ENCODE data around the gene RNF149. TPM values are rescaled to one million over a fixed set of nuclear protein-coding genes. Genes with fewer than 3 reads are reported as not detected.

Gene RNF149
- total and polyA plus RNA-seq, 2 experiments from 2014 or later = 38.8 to 47.6 TPM

DNA sequence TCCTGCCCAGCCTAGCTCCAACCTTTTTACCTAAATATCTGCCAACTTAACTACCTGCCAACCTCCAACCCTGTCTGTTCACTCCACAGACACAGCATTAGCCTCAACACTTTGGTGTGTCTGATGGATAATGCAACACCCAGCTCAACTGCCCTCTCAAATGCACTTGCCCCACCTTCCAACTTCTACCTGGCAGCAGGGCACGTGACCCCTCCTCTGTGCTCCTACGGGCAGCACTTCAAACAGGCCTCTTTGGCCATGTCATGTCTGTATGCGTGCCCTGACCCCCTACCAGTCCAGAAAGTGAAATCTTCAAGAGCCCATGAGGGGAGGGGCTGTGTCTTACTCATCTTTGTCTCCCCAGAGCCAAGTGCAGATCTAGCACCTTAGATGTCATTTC is 25.5 kb downstream of the RNF149 start:
- Histone ChIP-seq H3K27ac (ENCODE audit: low read depth) (no peak overlapping the region), H3K4me3 (no peak overlapping the region), H3F3A (replicated peaks; ENCODE audit: low read depth) (no peaks in the 10 kb centered on the region), H3K79me2 (replicated peaks; ENCODE audit: insufficient read depth) (no peaks in the 10 kb centered on the region), H2AFZ (no peak overlapping the region), H3K27me3 (ENCODE audit: insufficient read depth) (no peaks in the 10 kb centered on the region), H3K36me3 (ENCODE audit: insufficient read depth) (peaks cover 50% of the 10 kb centered on the region), H3K9me2 (ENCODE audit: insufficient read depth) (no peaks in the 10 kb centered on the region), H4K20me1 (replicated peaks; ENCODE audit: insufficient read depth) (peaks cover 6% of the 10 kb centered on the region; the same call in 1 of the 2 replicates), H3K4me2 (no peak overlapping the region), H3K4me1 (ENCODE audit: insufficient read depth) (no peaks in the 10 kb centered on the region)
- DNase-seq (ENCODE audit: low spot score) (no peak), ATAC-seq (no peak)
- Mint-ChIP-seq H3K4me3 (no peak overlapping the region), H3K4me1 (no peaks in the 10 kb centered on the region), H3K9me3 (no peaks in the 10 kb centered on the region), H3K27me3 (ENCODE audit: insufficient read depth, low read depth, poor library complexity) (no peaks in the 10 kb centered on the region), H3K36me3 (ENCODE audit: low read depth) (peaks cover 56% of the 10 kb centered on the region), H3K27ac (no peak overlapping the region)
- TF ChIP-seq NANOG (IDR thresholded peaks at IDR 0.05; ENCODE audit: borderline replicate concordance) (no peak), EZH2phosphoT487 (IDR thresholded peaks at IDR 0.05; ENCODE audit: unreplicated experiment) (no peak), EZH2 (IDR thresholded peaks at IDR 0.05; ENCODE audit: low read depth, unreplicated experiment) (no peak), ZNF331 (CRISPR knock-in tag; IDR thresholded peaks at IDR 0.05; ENCODE audit: low read depth) (no peak), STAT1 (IDR thresholded peaks at IDR 0.05; ENCODE audit: unreplicated experiment) (no peak), CREB1 (CRISPR knock-in tag; IDR thresholded peaks at IDR 0.05; ENCODE audit: low read depth) (no peak), CTCF (conservative IDR thresholded peaks at IDR 0.05; ENCODE audit: low read depth in 2 of 2) (no peak), POLR2AphosphoS5 (IDR thresholded peaks at IDR 0.05; ENCODE audit: low read depth) (no peak), ZNF114 (CRISPR knock-in tag; IDR thresholded peaks at IDR 0.05) (no peak), ZNF462 (CRISPR knock-in tag; IDR thresholded peaks at IDR 0.05) (no peak), JUNB (IDR thresholded peaks at IDR 0.05; ENCODE audit: unreplicated experiment) (no peak)
- TF ChIP-seq, protein P1, sequence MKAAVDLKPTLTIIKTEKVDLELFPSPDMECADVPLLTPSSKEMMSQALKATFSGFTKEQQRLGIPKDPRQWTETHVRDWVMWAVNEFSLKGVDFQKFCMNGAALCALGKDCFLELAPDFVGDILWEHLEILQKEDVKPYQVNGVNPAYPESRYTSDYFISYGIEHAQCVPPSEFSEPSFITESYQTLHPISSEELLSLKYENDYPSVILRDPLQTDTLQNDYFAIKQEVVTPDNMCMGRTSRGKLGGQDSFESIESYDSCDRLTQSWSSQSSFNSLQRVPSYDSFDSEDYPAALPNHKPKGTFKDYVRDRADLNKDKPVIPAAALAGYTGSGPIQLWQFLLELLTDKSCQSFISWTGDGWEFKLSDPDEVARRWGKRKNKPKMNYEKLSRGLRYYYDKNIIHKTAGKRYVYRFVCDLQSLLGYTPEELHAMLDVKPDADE (IDR thresholded peaks at IDR 0.05) = no peak
- TF ChIP-seq, protein P2, sequence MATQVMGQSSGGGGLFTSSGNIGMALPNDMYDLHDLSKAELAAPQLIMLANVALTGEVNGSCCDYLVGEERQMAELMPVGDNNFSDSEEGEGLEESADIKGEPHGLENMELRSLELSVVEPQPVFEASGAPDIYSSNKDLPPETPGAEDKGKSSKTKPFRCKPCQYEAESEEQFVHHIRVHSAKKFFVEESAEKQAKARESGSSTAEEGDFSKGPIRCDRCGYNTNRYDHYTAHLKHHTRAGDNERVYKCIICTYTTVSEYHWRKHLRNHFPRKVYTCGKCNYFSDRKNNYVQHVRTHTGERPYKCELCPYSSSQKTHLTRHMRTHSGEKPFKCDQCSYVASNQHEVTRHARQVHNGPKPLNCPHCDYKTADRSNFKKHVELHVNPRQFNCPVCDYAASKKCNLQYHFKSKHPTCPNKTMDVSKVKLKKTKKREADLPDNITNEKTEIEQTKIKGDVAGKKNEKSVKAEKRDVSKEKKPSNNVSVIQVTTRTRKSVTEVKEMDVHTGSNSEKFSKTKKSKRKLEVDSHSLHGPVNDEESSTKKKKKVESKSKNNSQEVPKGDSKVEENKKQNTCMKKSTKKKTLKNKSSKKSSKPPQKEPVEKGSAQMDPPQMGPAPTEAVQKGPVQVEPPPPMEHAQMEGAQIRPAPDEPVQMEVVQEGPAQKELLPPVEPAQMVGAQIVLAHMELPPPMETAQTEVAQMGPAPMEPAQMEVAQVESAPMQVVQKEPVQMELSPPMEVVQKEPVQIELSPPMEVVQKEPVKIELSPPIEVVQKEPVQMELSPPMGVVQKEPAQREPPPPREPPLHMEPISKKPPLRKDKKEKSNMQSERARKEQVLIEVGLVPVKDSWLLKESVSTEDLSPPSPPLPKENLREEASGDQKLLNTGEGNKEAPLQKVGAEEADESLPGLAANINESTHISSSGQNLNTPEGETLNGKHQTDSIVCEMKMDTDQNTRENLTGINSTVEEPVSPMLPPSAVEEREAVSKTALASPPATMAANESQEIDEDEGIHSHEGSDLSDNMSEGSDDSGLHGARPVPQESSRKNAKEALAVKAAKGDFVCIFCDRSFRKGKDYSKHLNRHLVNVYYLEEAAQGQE (IDR thresholded peaks at IDR 0.05; ENCODE audit: unreplicated experiment) = no peak
